SK-N-SH (cell line): ENCODE results near the gene CCNA2. TPM values are rescaled to one million over a fixed set of nuclear protein-coding genes. Genes with fewer than 3 reads are reported as not detected.

Experiments used
- CTCF ChIA-PET: fragments of 300-600, 350-600 bp; formaldehyde crosslinking; extraction: SDS; loops from one replicate; lab custom pipeline; 2021; lab: Yijun Ruan, JAX
- POLR2A ChIA-PET: fragments of 350-600 bp; sonication (Branson Sonifier 250); formaldehyde crosslinking; extraction: SDS; loops from one replicate; lab custom pipeline; 2020; ENCODE audit warnings: antibody characterized with exemption, inconsistent platforms; lab: Yijun Ruan, JAX
- DNase-seq: peaks from one replicate; pipeline ENCODE4 v3.0.0; 2012
- H2AFZ ChIP-seq: fragments of 200-600 bp; sonication (generic); 2 replicates; pipeline ENCODE4 v1.8.1; 2016; ENCODE audit warnings: antibody characterized with exemption, mild to moderate bottlenecking, low read depth
- H3F3A ChIP-seq: fragments of 200-600 bp; sonication (generic); replicated peaks from 2 replicates; pipeline ENCODE3; 2016; ENCODE audit warnings: antibody characterized with exemption, mild to moderate bottlenecking; ENCODE audit not compliant: insufficient read depth
- H3K27ac ChIP-seq, 2 experiments: fragments of 200-500 bp in 1 of 2; fragments of 200-600 bp in 1 of 2; sonication (Bioruptor generic) in 1 of 2; sonication (generic), shearing (Covaris generic) in 1 of 2; 2 replicates each; pipeline versions ENCODE4 v1.5.1 to v1.6.1; 2014 to 2016; ENCODE audit warnings: low read depth in 2 of 2, inconsistent platforms in 1 of 2, low read length in 1 of 2, mild to moderate bottlenecking in 1 of 2, mixed read lengths in 1 of 2
- H3K27me3 ChIP-seq: fragments of 200-600 bp; sonication (generic), shearing (Covaris generic); 2 replicates; pipeline ENCODE4 v1.6.1; 2016; ENCODE audit warnings: mixed run types; ENCODE audit not compliant: insufficient read depth
- H3K36me3 ChIP-seq, 2 experiments: fragments of 200-500 bp in 1 of 2; fragments of 200-600 bp in 1 of 2; sonication (Bioruptor generic) in 1 of 2; sonication (generic) in 1 of 2; replicated peaks in 1 of 2; 2 replicates each; pipeline versions ENCODE3 to v1.5.1; 2014 to 2016; ENCODE audit warnings: low read length in 1 of 2, mild to moderate bottlenecking in 1 of 2; ENCODE audit not compliant: insufficient read depth in 2 of 2, control insufficient read depth in 1 of 2
- H3K4me1 ChIP-seq, 2 experiments: fragments of 200-500 bp in 1 of 2; fragments of 200-600 bp in 1 of 2; sonication (Bioruptor generic) in 1 of 2; sonication (generic), shearing (Covaris generic) in 1 of 2; 2 replicates each; pipeline versions ENCODE4 v1.5.1 to v1.6.1; 2014 to 2016; ENCODE audit warnings: low read depth in 1 of 2, low read length in 1 of 2, mixed run types in 1 of 2; ENCODE audit not compliant: insufficient read depth in 2 of 2, control insufficient read depth in 1 of 2
- H3K4me2 ChIP-seq: fragments of 200-600 bp; sonication (generic), shearing (Covaris generic); 2 replicates; pipeline ENCODE4 v1.6.1; 2017; ENCODE audit warnings: mixed run types
- H3K4me3 ChIP-seq, 2 experiments: fragments of 200-500 bp in 1 of 2; fragments of 200-600 bp in 1 of 2; sonication (Bioruptor generic) in 1 of 2; sonication (generic), shearing (Covaris generic) in 1 of 2; 2 replicates each; pipeline versions ENCODE4 v1.5.1 to v1.8.1; 2014 to 2016; ENCODE audit warnings: low read depth in 2 of 2, inconsistent platforms in 1 of 2, low read length in 1 of 2, mild to moderate bottlenecking in 1 of 2, mixed read lengths in 1 of 2, moderate library complexity in 1 of 2
- H3K79me2 ChIP-seq: fragments of 200-600 bp; sonication (generic); 2 replicates; pipeline ENCODE4 v1.8.1; 2017; ENCODE audit warnings: mild to moderate bottlenecking; ENCODE audit not compliant: insufficient read depth
- H3K9ac ChIP-seq: fragments of 200-600 bp; sonication (generic); 2 replicates; pipeline ENCODE4 v1.6.1; 2017; ENCODE audit warnings: mixed run types
- H3K9me2 ChIP-seq: fragments of 200-600 bp; sonication (generic); 2 replicates; pipeline ENCODE4 v1.6.1; 2017; ENCODE audit warnings: mixed run types
- H3K9me3 ChIP-seq: fragments of 200-600 bp; sonication (generic); 2 replicates; pipeline ENCODE4 v1.6.1; 2017; ENCODE audit warnings: mixed run types, mild to moderate bottlenecking, moderate library complexity
- H4K20me1 ChIP-seq: fragments of 200-600 bp; sonication (generic); 2 replicates; pipeline ENCODE4 v1.6.1; 2017; ENCODE audit warnings: mild to moderate bottlenecking, mixed run types; ENCODE audit not compliant: insufficient read depth
- CHD2 ChIP-seq: fragments of 150-350 bp; IDR thresholded peaks from 2 replicates; pipeline ENCODE4 v1.6.1; 2018; ENCODE audit warnings: low read length; ENCODE audit not compliant: partially characterized antibody
- EZH2phosphoT487 ChIP-seq: fragments of 200-600 bp; sonication (generic); IDR thresholded peaks from 2 replicates; pipeline ENCODE4 v1.6.1; 2017; ENCODE audit warnings: low read depth, mixed run types, mild to moderate bottlenecking, antibody characterized with exemption, moderate library complexity, borderline replicate concordance
- FOSL2 ChIP-seq: IDR thresholded peaks from 2 replicates; pipeline ENCODE4 v1.4.0; 2012; ENCODE audit warnings: low read depth, mild to moderate bottlenecking, moderate library complexity, borderline replicate concordance
- FOXJ3 ChIP-seq: sonication (generic); formaldehyde crosslinking; IDR thresholded peaks from 2 replicates; pipeline ENCODE4 v1.5.1; 2020; ENCODE audit warnings: mild to moderate bottlenecking, missing genetic modification reagents
- FOXM1 ChIP-seq: IDR thresholded peaks from 2 replicates; pipeline ENCODE4 v1.4.0; 2012; ENCODE audit warnings: low read depth, mild to moderate bottlenecking
- GABPA ChIP-seq: IDR thresholded peaks from 2 replicates; pipeline ENCODE4 v1.4.0; 2012; ENCODE audit warnings: low read depth, mild to moderate bottlenecking
- GATA2 ChIP-seq: sonication (generic); formaldehyde crosslinking; IDR thresholded peaks from 2 replicates; pipeline ENCODE4 v1.5.0; 2020; ENCODE audit warnings: mild to moderate bottlenecking, missing genetic modification reagents
- IRF3 ChIP-seq: fragments of 150-350 bp; IDR thresholded peaks from 2 replicates; pipeline ENCODE4 v1.6.1; 2016; ENCODE audit warnings: mild to moderate bottlenecking, low read depth, low read length
- JUND ChIP-seq: IDR thresholded peaks from 2 replicates; pipeline ENCODE4 v1.4.0; 2012
- MAX ChIP-seq: IDR thresholded peaks from 2 replicates; pipeline ENCODE4 v1.4.0; 2012; ENCODE audit warnings: low read depth
- MEF2A ChIP-seq: IDR thresholded peaks from 2 replicates; pipeline ENCODE4 v1.4.0; 2012; ENCODE audit warnings: low read depth, borderline replicate concordance
- MXI1 ChIP-seq: IDR thresholded peaks from 2 replicates; pipeline ENCODE4 v1.6.1; 2012; ENCODE audit warnings: mild to moderate bottlenecking, low read depth, low read length, improper control_type of control experiment
- NRF1 ChIP-seq: IDR thresholded peaks from 2 replicates; pipeline ENCODE4 v1.6.1; 2012; ENCODE audit warnings: low read depth, mild to moderate bottlenecking, low read length
- RAD21 ChIP-seq: IDR thresholded peaks from 2 replicates; pipeline ENCODE4 v1.6.1; 2012; ENCODE audit warnings: mild to moderate bottlenecking, low read length
- RCOR1 ChIP-seq: fragments of 150-350 bp; IDR thresholded peaks from 2 replicates; pipeline ENCODE4 v1.6.1; 2017; ENCODE audit warnings: antibody characterized with exemption, low read length
- RFX5 ChIP-seq: IDR thresholded peaks from 2 replicates; pipeline ENCODE4 v1.6.1; 2012; ENCODE audit warnings: mild to moderate bottlenecking, improper control_type of control experiment, low read length
- RXRA ChIP-seq: IDR thresholded peaks from 2 replicates; pipeline ENCODE4 v1.4.0; 2012; ENCODE audit warnings: low read depth, mild to moderate bottlenecking, borderline replicate concordance
- SIN3A ChIP-seq: IDR thresholded peaks from 2 replicates; pipeline ENCODE4 v1.6.1; 2012; ENCODE audit warnings: low read depth, mild to moderate bottlenecking, low read length, moderate library complexity, borderline replicate concordance
- TAF1 ChIP-seq: IDR thresholded peaks from 2 replicates; pipeline ENCODE4 v1.6.1; 2012; ENCODE audit warnings: low read depth, mild to moderate bottlenecking, low read length, moderate library complexity, borderline replicate concordance
- TCF12 ChIP-seq: IDR thresholded peaks from 2 replicates; pipeline ENCODE4 v1.4.0; 2012
- TEAD4 ChIP-seq: IDR thresholded peaks from 2 replicates; pipeline ENCODE4 v1.4.0; 2012; ENCODE audit warnings: mild to moderate bottlenecking, borderline replicate concordance; ENCODE audit not compliant: insufficient read depth
- USF2 ChIP-seq: fragments of 150-350 bp; IDR thresholded peaks from 2 replicates; pipeline ENCODE4 v1.6.1; 2017; ENCODE audit warnings: antibody characterized with exemption, low read length, low read depth, borderline replicate concordance
- YY1 ChIP-seq: IDR thresholded peaks from 2 replicates; pipeline ENCODE4 v1.4.0; 2012; ENCODE audit warnings: low read depth, mild to moderate bottlenecking
- WGBS: methylation state at CpG from one replicate; pipeline ENCODE4 v1.1.6; 2017; ENCODE audit warnings: low lambda C conversion rate; 5-methylcytosine and 5-hydroxymethylcytosine counted together
- polyA plus RNA-seq, 3 experiments: library from polyadenylated mRNA; depleted of rRNA; stranded (reverse); fragments of >200 nt; gene quantifications; 2 replicates each; pipeline ENCODE4 v1.2.3, GENCODE V29; 2012
- TF ChIP-seq, protein P1 (sequence below): fragments of 200-600 bp; sonication (generic); IDR thresholded peaks from 2 replicates; pipeline ENCODE4 v1.6.1; 2017; ENCODE audit warnings: antibody characterized with exemption, mild to moderate bottlenecking, moderate library complexity
- TF ChIP-seq, protein P2 (sequence below): IDR thresholded peaks from 2 replicates; pipeline ENCODE4; 2012
- TF ChIP-seq, protein P3 (sequence below): IDR thresholded peaks from 2 replicates; pipeline ENCODE4 v1.4.0; 2012; ENCODE audit warnings: low read depth, borderline replicate concordance

Gene CCNA2
- polyA plus RNA-seq, 1 of the 3 experiments (the other 2 are of a cell fraction) = 23.8 TPM

DNA sequence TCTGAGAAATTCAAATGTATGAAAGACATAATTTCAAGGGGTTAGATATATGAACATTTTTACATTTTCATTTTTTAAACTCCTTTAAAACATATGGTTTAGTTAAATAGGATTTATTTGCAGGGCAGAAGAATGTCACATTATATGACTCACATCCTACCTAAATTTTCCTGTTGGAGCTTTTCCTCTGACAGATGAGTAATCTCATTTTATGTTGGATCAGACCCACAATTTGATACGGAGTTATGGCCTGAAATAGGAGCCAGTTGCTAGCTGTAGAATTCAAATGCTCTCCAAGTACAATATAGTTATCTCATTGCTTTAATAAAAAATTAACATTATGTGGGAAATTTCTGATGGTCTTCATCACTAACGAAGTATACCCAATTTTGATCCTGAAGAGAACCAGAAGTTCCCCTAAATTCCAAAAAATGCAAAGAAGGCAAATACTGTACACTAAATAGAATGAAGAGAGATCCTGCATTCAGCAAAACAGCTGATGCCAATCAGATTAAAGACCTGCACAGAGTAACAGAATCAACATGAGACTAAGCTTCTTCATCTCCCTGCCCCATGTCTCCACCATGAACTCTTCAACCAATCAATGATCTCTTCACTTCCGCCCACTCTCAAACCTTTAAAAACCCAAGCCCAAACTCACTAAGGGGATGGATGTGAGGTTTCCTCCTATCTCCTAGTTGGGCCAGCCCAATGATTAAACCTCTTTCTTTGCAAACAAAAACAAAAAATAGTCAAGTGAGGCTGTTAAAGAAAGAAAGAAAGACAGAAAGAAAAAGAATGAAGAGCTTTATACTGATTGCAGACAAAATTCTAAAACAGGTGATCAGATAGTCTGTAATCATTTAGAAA, 33.5 kb downstream of the CCNA2 start:
- Histone ChIP-seq H3K36me3 (no peaks in the 10 kb centered on the region), H3K27me3 (no peaks in the 10 kb centered on the region), H3K9me3 (no peaks in the 10 kb centered on the region), H3F3A (peaks cover 54% of the 10 kb centered on the region), H3K4me1 (peaks cover 0 to 53% of the 10 kb centered on the region in 2 experiments), H3K9me2 (no peaks in the 10 kb centered on the region), H3K4me2 (peak overlapping the region; percentile 69), H3K79me2 (no peaks in the 10 kb centered on the region), H2AFZ (no peak overlapping the region), H4K20me1 (no peaks in the 10 kb centered on the region), H3K9ac (peak overlapping the region; percentile 55; the same call in 1 of the 2 replicates), H3K4me3 (peak overlapping the region in 1 of 2 experiments; percentile 1; a peak in 1 of 4 replicates), H3K27ac (peak overlapping the region; percentile 86 to 95)
- ChIA-PET POLR2A (no interaction called here), CTCF (no interaction called here)
- WGBS = 13% methylated on average over 3 of the region's 3 CpGs
- no peak for DNase-seq
- 0 out of 2 replicates have a peak, but pooled peaks have one; percentile 23 for TF ChIP-seq SIN3A
- TF ChIP-seq RFX5 = no peak
- TF ChIP-seq FOSL2 = peak; percentile 96
- TF ChIP-seq EZH2phosphoT487 = no peak
- peak; percentile 90 for TF ChIP-seq FOXM1
- TF ChIP-seq USF2 = no peak
- peak; percentile 93 for TF ChIP-seq TEAD4
- TF ChIP-seq JUND = peak; percentile 96
- TF ChIP-seq, protein P1, sequence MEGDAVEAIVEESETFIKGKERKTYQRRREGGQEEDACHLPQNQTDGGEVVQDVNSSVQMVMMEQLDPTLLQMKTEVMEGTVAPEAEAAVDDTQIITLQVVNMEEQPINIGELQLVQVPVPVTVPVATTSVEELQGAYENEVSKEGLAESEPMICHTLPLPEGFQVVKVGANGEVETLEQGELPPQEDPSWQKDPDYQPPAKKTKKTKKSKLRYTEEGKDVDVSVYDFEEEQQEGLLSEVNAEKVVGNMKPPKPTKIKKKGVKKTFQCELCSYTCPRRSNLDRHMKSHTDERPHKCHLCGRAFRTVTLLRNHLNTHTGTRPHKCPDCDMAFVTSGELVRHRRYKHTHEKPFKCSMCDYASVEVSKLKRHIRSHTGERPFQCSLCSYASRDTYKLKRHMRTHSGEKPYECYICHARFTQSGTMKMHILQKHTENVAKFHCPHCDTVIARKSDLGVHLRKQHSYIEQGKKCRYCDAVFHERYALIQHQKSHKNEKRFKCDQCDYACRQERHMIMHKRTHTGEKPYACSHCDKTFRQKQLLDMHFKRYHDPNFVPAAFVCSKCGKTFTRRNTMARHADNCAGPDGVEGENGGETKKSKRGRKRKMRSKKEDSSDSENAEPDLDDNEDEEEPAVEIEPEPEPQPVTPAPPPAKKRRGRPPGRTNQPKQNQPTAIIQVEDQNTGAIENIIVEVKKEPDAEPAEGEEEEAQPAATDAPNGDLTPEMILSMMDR = no peak
- TF ChIP-seq FOXJ3 (CRISPR knock-in tag) = no peak
- TF ChIP-seq, protein P2, sequence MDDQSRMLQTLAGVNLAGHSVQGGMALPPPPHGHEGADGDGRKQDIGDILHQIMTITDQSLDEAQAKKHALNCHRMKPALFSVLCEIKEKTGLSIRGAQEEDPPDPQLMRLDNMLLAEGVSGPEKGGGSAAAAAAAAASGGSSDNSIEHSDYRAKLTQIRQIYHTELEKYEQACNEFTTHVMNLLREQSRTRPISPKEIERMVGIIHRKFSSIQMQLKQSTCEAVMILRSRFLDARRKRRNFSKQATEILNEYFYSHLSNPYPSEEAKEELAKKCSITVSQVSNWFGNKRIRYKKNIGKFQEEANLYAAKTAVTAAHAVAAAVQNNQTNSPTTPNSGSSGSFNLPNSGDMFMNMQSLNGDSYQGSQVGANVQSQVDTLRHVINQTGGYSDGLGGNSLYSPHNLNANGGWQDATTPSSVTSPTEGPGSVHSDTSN = peak; percentile 94
- no peak for TF ChIP-seq GABPA
- TF ChIP-seq CHD2 = no peak
- TF ChIP-seq, protein P3, sequence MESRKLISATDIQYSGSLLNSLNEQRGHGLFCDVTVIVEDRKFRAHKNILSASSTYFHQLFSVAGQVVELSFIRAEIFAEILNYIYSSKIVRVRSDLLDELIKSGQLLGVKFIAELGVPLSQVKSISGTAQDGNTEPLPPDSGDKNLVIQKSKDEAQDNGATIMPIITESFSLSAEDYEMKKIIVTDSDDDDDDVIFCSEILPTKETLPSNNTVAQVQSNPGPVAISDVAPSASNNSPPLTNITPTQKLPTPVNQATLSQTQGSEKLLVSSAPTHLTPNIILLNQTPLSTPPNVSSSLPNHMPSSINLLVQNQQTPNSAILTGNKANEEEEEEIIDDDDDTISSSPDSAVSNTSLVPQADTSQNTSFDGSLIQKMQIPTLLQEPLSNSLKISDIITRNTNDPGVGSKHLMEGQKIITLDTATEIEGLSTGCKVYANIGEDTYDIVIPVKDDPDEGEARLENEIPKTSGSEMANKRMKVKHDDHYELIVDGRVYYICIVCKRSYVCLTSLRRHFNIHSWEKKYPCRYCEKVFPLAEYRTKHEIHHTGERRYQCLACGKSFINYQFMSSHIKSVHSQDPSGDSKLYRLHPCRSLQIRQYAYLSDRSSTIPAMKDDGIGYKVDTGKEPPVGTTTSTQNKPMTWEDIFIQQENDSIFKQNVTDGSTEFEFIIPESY = peak; percentile 69; the same call in 1 of the 2 replicates
- TF ChIP-seq MXI1 = no peak
- TF ChIP-seq RAD21 = no peak
- TF ChIP-seq YY1 = peak; percentile 5; the same call in 1 of the 2 replicates
- TF ChIP-seq GATA2 (CRISPR knock-in tag) = no peak
- no peak for TF ChIP-seq IRF3
- no peak; the same call in 1 of the 2 replicates for TF ChIP-seq MAX
- TF ChIP-seq NRF1 = no peak
- TF ChIP-seq RCOR1 = no peak
- TF ChIP-seq TCF12 = peak; percentile 98
- TF ChIP-seq TAF1 = peak; percentile 63; the same call in 1 of the 2 replicates
- TF ChIP-seq MEF2A = peak; percentile 64
- TF ChIP-seq RXRA = peak; percentile 50
